GM18870 (cell line): ENCODE results near the gene USP31.

Experiments
- ATAC-seq: cut with Tn5 transposase; IDR thresholded peaks from one replicate; pipeline ENCODE4 v1.9.1; 2021; ENCODE audit warnings: moderate library complexity; ENCODE audit not compliant: unreplicated experiment

Gene USP31

DNA sequence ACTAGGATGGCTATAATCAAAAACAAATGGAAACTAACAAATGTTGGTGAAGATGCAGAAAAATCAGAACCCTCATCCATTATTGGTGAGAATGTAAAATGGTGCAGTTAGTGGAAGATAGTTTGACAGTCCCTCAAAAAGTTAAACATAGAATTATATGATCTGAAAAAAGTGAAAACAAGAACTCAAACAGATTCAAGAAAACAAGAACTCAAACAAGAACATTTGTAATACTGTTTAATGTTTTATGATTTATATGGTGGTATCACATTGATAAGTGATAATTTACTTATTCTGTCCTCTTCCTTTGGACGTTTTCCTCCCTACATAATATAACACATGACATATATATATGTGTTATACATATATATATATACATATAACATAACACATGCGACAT, 12.0 kb downstream of the USP31 start:
- no peak for ATAC-seq

GRCh38 chr16:23134274-23134673, 15.0 kb downstream of the USP31 start:
- ATAC-seq, result no peak

DNA sequence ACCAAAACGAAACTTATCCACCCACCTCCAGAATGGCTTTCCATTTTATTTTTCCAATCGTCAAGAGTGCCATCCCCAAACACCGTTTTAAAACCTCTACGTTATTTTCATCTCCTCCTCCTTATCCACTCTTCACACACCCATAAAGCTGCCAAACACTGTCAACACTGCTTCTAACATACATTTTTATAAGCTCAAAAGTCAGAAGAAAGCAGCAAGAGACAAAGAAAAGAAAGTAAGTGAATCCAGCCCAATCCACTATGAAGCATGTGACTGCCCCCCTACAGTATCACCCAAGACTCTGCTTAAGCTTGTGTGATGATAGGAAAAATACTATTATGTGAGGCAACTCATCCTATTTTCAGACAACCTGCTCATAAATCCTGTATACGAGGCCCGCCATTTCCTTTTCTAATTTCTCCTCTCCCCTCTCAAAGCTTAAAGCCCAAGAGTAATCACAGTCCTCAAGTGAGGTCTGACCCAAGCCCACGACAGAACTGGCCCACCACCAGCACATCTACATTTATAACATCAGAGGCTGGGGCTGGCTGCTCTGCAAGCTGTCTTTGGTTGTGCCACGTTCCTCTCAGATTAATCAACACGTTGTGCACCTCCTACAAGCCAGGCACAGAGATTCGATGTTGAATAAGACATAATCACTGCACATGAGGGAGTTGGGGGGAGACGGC, 16.3 kb downstream of the USP31 start:
- no peak for ATAC-seq

GRCh38 chr16:23131931-23132621, 17.2 kb downstream of the USP31 start:
- ATAC-seq, result no peak

DNA sequence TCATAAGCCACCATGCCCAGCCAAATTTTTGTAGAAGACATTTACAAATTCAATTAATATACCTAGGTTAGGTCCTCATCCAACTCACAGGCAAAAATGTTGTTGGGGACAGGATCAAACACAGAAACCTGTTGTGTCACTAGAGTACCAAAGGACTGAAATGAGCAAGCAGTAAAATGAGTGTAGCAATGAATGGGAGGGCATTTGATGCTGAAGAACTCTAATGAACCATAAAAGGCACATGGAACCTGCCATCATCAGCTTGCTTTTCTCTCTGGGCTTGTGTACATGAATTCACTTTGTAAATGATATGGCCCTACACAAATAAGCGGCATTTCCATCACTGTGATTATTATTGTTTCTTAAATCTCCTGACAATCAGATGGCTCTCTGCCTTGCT, 17.8 kb downstream of the USP31 start:
- no peak for ATAC-seq

DNA sequence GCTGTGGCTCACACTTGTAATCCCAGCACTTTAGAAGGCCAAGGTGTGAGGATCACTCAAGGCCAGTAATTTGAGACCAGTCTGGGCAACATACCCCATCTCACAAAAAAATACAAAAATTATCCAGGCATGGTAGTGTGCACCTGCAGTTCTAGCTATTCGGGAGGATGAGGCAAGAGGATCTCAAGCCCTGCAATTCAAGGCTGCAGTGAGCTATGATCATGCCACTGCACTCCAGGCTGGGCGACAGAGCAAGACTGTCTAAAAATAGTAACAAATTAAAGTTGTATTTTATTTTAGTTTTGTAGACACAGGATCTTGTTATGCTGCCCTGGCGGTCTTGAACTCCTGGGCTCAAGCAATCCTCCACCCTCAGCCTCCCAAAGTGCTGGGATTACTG, 18.2 kb downstream of the USP31 start:
- no peak for ATAC-seq

GRCh38 chr16:23129686-23130085, 19.6 kb downstream of the USP31 start:
- ATAC-seq, result no peak

GRCh38 chr16:23128056-23128455, 21.2 kb downstream of the USP31 start:
- no peak for ATAC-seq

DNA sequence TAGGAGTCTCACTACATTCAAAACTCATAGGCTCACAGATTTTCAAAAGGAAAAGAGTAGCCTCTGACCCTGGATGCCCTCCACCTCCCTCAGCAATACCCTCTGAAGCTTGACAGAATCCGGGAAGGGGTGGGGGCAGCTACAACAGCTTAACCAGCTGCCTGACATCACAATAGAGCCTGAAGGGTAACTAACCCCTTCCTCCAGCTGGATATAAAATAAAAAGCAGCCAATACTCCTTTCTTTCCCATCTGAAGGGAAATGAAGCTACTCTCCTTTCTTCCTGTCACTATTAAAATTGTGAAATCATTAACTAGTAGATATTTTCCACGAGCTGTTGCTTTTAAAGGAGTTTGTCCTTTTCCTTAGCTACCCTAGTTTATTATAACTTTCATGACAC, 24.0 kb downstream of the USP31 start:
- ATAC-seq, result no peak

DNA sequence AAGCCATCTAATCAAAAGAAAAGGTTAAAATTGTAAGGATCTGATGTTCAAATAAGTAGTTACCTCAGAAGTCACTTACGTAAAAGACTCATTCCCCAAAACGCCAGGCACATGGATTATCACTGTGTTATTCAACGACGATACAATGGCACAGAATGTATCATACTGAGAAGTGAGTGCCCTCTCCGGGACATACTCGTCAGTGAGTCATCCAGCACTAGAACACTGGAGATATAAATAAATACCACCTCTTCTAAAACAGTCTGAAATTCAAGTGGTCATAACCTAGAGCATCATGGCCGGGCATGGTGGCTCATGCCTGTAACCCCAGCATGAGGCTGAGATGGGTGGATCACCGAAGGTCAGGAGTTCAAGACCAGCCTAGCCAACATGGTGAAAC, 24.9 kb downstream of the USP31 start:
- no peak for ATAC-seq

DNA sequence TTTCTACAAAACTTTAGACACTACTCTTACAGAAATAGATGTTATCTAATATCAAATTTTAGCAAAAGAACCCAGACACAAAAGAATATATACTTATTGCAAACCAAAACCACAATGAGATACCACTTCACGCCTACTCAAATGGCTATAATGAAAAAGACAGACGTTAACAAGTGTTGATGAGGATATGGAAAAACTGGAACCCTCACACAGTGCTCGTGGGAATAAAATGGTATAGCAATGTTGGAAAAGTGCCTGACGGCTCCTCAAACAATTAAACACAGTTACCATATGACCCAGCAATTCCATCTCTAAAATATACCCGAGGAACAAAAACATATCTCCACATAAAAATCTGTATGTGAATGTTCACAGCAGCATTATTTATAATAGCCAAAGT, 27.1 kb downstream of the USP31 start:
- ATAC-seq, result no peak

DNA sequence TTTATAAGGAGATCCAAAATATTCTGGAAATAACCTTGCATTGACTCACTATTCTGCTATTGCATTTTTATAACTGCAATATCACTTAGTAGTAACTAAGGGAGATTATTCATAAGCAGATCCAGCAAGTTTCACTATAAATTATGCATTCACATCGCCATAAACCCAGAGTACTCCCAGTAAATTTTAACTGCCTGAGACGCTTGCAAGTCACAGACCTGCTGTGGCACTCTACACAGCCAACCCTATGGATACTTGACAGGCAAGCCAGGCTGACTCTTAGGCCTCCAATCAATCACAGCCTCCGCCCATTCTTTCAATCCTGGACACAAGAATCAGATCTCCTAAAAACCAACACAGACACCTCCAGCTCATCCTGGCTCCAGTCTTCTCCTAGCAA, 28.2 kb downstream of the USP31 start:
- no peak for ATAC-seq

- no peak for ATAC-seq
Observed at GRCh38 chr16:23120562-23120961, 28.7 kb downstream of the USP31 start.

DNA sequence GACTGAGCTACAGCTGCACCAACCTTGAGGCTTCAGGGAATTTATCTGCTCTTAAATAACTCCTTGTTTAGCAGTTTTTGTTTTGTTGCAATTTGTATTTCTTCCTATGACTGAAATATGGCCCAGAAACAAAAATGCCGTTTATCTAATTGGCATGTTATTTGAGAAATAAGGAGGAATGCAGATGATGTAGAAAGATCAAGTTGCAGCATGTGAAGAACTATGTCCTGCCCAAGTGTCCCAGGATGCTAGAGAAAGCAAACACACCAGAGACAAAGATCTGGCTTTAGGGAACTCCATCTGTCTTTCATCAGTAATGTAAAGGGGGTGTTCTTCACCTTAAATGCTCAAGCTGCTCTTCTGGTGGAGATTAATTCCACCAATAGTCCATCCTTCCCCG, 29.7 kb downstream of the USP31 start:
- no peak for ATAC-seq

GRCh38 chr16:23114131-23114904, 34.9 kb downstream of the USP31 start:
- ATAC-seq, result no peak

- no peak for ATAC-seq
Observed at GRCh38 chr16:23113185-23113584, 36.1 kb downstream of the USP31 start.

DNA sequence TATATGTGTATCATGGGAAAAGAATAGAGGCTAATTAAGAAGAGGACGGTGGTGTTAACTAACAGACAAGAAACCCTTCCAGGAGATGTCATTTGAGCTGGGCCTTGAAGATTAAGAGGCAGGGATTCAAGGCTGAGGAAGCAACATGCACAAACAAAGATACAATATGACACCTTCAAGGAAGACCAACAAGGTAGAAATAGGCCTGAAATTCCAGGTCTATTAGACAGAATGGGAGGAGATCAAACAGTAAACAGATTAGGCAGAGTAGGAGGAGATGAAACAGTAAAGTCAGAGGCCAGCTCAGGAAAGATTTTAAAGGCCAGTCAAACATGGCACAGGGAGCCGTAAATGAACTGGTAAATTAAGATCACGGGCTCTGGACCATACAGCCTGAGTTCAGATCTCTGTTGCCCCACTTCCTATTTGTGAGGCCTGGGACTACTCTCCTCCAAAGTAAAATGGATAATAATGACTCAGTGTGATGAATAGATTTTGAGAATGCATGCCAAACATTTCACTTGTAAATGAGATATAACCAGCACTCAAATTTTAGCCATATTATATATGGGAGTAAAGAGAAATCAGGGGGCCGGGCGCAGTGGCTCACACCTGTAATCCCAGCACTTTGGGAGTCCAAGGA, 38.9 kb downstream of the USP31 start:
- no peak for ATAC-seq

GRCh38 chr16:23107936-23108335, 41.3 kb downstream of the USP31 start:
- ATAC-seq, result no peak

GRCh38 chr16:23107117-23107516, 42.1 kb downstream of the USP31 start:
- ATAC-seq, result no peak

- no peak for ATAC-seq
Observed at GRCh38 chr16:23105309-23105708, 43.9 kb downstream of the USP31 start.
